H1 (cell line): ENCODE data around the gene ETV4. TPM values are rescaled to one million over a fixed set of nuclear protein-coding genes. Genes with fewer than 3 reads are reported as not detected.

Experiments used
- CHD2 ChIP-seq: IDR thresholded peaks from 2 replicates; pipeline ENCODE4 v1.6.1; 2012; ENCODE audit warnings: low read length, improper control_type of control experiment
- E2F6 ChIP-seq: IDR thresholded peaks from 2 replicates; pipeline ENCODE4 v1.6.1; 2012; ENCODE audit warnings: inconsistent platforms
- EGR1 ChIP-seq: IDR thresholded peaks from 2 replicates; pipeline ENCODE4 v1.6.1; 2011; ENCODE audit warnings: low read depth, low read length, borderline replicate concordance
- FOSL1 ChIP-seq: IDR thresholded peaks from 2 replicates; pipeline ENCODE4 v1.6.1; 2011; ENCODE audit warnings: mild to moderate bottlenecking, low read depth, low read length, moderate library complexity; ENCODE audit not compliant: insufficient read depth
- HDAC6 ChIP-seq: IDR thresholded peaks from one replicate; pipeline ENCODE4 v1.7.1; 2012; ENCODE audit warnings: low read depth, mild to moderate bottlenecking, inconsistent platforms, low read length, moderate library complexity
- MAFK ChIP-seq: IDR thresholded peaks from 2 replicates; pipeline ENCODE4 v1.6.1; 2012; ENCODE audit warnings: low read depth, mild to moderate bottlenecking, improper control_type of control experiment, low read length
- RFX5 ChIP-seq: IDR thresholded peaks from 2 replicates; pipeline ENCODE4 v1.6.1; 2011; ENCODE audit warnings: low read depth, low read length, improper control_type of control experiment, borderline replicate concordance
- SIX5 ChIP-seq: IDR thresholded peaks from 2 replicates; pipeline ENCODE4 v1.6.1; 2011; ENCODE audit warnings: mild to moderate bottlenecking, low read depth, low read length
- polyA plus RNA-seq, 7 experiments: library from polyadenylated mRNA; depleted of rRNA in 3 of 7; stranded (reverse) in 5 of 7; unstranded in 2 of 7; fragments of >200 nt in 5 of 7; fragments of 200-250 nt in 2 of 7; gene quantifications; 1 replicate in 5 of 7; 2 replicates in 1 of 7; 4 replicates in 1 of 7; pipeline versions ENCODE4 v1.2.1 to v1.2.3, GENCODE V29; 2011 to 2013; ENCODE audit warnings: missing spikeins in 2 of 7, mixed read lengths in 2 of 7
- total RNA-seq: library from RNA; stranded (reverse); fragmentation: NEBNext Ultra II Directional; extraction: Animal tissue kit (Norgen Biotek cat#: 25700); gene quantifications from 2 replicates; pipeline ENCODE4 v1.2.1, GENCODE V29; 2021
- TF ChIP-seq, protein P1 (sequence below): fragments of 300-600 bp; sonication (generic); IDR thresholded peaks from 2 replicates; pipeline ENCODE4 v1.7.1; 2012; ENCODE audit warnings: low read length, moderate library complexity, mild to moderate bottlenecking, inconsistent platforms; ENCODE audit not compliant: insufficient replicate concordance

ETV4 gene
- total and polyA plus RNA-seq, 2 of the 8 experiments (the other 6 are each of a cell fraction or from before 2014, with no cell fraction given), result 75.2 to 143 TPM

GRCh38 chr17:43576563-43577229, 30.6 kb upstream of the ETV4 start (continued):
- TF ChIP-seq, protein P1, sequence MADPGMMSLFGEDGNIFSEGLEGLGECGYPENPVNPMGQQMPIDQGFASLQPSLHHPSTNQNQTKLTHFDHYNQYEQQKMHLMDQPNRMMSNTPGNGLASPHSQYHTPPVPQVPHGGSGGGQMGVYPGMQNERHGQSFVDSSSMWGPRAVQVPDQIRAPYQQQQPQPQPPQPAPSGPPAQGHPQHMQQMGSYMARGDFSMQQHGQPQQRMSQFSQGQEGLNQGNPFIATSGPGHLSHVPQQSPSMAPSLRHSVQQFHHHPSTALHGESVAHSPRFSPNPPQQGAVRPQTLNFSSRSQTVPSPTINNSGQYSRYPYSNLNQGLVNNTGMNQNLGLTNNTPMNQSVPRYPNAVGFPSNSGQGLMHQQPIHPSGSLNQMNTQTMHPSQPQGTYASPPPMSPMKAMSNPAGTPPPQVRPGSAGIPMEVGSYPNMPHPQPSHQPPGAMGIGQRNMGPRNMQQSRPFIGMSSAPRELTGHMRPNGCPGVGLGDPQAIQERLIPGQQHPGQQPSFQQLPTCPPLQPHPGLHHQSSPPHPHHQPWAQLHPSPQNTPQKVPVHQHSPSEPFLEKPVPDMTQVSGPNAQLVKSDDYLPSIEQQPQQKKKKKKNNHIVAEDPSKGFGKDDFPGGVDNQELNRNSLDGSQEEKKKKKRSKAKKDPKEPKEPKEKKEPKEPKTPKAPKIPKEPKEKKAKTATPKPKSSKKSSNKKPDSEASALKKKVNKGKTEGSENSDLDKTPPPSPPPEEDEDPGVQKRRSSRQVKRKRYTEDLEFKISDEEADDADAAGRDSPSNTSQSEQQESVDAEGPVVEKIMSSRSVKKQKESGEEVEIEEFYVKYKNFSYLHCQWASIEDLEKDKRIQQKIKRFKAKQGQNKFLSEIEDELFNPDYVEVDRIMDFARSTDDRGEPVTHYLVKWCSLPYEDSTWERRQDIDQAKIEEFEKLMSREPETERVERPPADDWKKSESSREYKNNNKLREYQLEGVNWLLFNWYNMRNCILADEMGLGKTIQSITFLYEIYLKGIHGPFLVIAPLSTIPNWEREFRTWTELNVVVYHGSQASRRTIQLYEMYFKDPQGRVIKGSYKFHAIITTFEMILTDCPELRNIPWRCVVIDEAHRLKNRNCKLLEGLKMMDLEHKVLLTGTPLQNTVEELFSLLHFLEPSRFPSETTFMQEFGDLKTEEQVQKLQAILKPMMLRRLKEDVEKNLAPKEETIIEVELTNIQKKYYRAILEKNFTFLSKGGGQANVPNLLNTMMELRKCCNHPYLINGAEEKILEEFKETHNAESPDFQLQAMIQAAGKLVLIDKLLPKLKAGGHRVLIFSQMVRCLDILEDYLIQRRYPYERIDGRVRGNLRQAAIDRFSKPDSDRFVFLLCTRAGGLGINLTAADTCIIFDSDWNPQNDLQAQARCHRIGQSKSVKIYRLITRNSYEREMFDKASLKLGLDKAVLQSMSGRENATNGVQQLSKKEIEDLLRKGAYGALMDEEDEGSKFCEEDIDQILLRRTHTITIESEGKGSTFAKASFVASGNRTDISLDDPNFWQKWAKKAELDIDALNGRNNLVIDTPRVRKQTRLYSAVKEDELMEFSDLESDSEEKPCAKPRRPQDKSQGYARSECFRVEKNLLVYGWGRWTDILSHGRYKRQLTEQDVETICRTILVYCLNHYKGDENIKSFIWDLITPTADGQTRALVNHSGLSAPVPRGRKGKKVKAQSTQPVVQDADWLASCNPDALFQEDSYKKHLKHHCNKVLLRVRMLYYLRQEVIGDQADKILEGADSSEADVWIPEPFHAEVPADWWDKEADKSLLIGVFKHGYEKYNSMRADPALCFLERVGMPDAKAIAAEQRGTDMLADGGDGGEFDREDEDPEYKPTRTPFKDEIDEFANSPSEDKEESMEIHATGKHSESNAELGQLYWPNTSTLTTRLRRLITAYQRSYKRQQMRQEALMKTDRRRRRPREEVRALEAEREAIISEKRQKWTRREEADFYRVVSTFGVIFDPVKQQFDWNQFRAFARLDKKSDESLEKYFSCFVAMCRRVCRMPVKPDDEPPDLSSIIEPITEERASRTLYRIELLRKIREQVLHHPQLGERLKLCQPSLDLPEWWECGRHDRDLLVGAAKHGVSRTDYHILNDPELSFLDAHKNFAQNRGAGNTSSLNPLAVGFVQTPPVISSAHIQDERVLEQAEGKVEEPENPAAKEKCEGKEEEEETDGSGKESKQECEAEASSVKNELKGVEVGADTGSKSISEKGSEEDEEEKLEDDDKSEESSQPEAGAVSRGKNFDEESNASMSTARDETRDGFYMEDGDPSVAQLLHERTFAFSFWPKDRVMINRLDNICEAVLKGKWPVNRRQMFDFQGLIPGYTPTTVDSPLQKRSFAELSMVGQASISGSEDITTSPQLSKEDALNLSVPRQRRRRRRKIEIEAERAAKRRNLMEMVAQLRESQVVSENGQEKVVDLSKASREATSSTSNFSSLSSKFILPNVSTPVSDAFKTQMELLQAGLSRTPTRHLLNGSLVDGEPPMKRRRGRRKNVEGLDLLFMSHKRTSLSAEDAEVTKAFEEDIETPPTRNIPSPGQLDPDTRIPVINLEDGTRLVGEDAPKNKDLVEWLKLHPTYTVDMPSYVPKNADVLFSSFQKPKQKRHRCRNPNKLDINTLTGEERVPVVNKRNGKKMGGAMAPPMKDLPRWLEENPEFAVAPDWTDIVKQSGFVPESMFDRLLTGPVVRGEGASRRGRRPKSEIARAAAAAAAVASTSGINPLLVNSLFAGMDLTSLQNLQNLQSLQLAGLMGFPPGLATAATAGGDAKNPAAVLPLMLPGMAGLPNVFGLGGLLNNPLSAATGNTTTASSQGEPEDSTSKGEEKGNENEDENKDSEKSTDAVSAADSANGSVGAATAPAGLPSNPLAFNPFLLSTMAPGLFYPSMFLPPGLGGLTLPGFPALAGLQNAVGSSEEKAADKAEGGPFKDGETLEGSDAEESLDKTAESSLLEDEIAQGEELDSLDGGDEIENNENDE, result no peak
- TF ChIP-seq RFX5, result no peak
- no peak for TF ChIP-seq SIX5
- TF ChIP-seq CHD2, result no peak
- no peak for TF ChIP-seq FOSL1
- no peak for TF ChIP-seq EGR1
- no peak for TF ChIP-seq MAFK
- TF ChIP-seq E2F6, result no peak
- no peak for TF ChIP-seq HDAC6
